Fibroblast of the aortic adventitia (primary cell): ENCODE measurements around the gene EPM2A. TPM values are rescaled to one million over a fixed set of nuclear protein-coding genes. Genes with fewer than 3 reads are reported as not detected.

ENCODE experiments used
- DNase-seq: peaks from one replicate; pipeline ENCODE4 v3.0.0-alpha.2; 2010; ENCODE audit warnings: low read depth
- H3K4me3 ChIP-seq: 2 replicates; pipeline ENCODE4 v1.5.1; 2011; ENCODE audit warnings: low read depth, mild to moderate bottlenecking, control low read depth, low read length, moderate library complexity
- CTCF ChIP-seq: IDR thresholded peaks from 2 replicates; pipeline ENCODE4 v1.5.1; 2011; ENCODE audit warnings: mild to moderate bottlenecking, low read length, control low read depth, inconsistent platforms; ENCODE audit not compliant: insufficient read depth
- total RNA-seq: library from RNA; depleted of rRNA; stranded (reverse); fragments of >200 nt; gene quantifications from 2 replicates; pipeline ENCODE4 v1.2.3, GENCODE V29; 2012; ENCODE audit warnings: low replicate concordance

EPM2A gene
- total RNA-seq, 1 donor = 8.0 TPM

DNA sequence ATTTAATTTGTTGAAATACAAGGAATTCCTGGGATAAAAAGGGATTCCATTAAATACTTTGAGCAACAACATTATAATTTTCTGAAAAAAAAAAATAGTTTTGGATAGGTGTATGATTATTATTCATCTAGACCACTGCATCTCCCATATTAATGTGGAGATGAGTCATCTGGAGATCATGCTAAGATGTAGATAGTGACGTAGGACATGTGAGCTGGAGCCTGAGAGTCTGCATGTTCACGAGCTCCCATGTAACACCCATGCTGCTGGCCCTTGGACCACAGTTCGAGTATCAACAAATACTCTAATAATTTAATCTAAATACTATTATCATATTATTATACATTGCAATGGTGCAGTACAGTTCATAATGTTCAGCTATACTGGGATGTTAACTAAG lies 91.6 kb downstream of the EPM2A start:
- peak; percentile 29 for DNase-seq
- TF ChIP-seq CTCF = no peak
- H3K4me3 ChIP-seq = no peak overlapping the region

DNA sequence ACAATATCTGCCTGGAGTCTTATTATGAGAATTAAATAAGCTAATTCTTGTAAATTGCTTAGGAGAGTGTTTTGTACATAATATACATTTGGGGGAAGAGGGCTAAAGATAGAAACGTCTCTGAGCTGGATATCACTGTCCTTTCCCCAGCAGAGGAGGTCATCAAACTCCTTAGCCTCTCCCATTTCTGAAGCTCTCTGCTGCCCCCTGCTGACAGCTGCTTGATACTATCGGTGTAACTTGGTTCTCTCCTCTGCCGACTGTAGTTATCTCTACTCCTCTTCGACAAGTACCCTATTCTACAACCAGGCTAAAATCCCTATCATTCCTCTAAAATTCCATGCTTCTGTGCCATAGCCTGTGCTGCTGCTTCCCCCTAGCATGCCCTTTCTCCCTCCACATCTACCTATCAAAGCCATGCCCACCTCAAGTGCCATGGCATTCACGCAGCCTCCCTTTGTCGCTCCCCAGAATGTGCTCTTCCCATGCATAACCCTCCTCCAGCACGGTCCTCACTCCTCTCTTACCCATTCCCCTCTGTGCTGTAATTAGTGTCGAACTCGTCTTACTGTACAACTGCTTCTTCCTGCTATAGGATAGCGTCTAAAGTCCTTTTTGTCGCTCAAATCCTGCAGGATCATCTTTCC lies 101.2 kb downstream of the EPM2A start:
- no peak overlapping the region for H3K4me3 ChIP-seq
- peak; percentile 90 for TF ChIP-seq CTCF
- peak; percentile 87 for DNase-seq

DNA sequence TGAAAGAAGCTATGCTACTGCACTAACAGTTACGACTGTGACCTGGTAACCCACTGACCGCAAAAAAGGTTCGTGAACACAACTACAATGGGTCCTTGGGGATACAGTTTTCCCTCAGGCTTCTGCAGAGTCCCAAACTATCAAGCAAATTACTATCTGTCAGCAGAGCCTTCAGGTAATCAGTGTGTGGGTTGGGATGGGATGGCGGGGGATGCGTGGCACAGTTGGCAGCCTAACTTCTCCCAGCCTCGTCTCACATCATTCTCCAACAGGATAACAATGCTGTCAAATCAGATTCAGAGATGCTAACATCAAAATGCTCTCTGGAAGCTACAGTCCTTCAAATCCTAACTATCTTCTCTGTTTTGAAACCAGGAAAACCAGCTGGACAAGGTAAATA lies 102.3 kb downstream of the EPM2A start:
- DNase-seq = no peak
- no peak for TF ChIP-seq CTCF
- no peak overlapping the region for H3K4me3 ChIP-seq

- no peak overlapping the region for H3K4me3 ChIP-seq
- no peak for DNase-seq
- TF ChIP-seq CTCF = no peak
These were observed 103.9 kb downstream of the EPM2A start for GRCh38 chr6:145631374-145631773.

GRCh38 chr6:145630598-145630997 lies 104.7 kb downstream of the EPM2A start:
- H3K4me3 ChIP-seq = no peak overlapping the region
- DNase-seq = no peak
- no peak for TF ChIP-seq CTCF

GRCh38 chr6:145629478-145629877 lies 105.8 kb downstream of the EPM2A start:
- TF ChIP-seq CTCF = no peak
- H3K4me3 ChIP-seq = no peak overlapping the region
- DNase-seq = no peak

DNA sequence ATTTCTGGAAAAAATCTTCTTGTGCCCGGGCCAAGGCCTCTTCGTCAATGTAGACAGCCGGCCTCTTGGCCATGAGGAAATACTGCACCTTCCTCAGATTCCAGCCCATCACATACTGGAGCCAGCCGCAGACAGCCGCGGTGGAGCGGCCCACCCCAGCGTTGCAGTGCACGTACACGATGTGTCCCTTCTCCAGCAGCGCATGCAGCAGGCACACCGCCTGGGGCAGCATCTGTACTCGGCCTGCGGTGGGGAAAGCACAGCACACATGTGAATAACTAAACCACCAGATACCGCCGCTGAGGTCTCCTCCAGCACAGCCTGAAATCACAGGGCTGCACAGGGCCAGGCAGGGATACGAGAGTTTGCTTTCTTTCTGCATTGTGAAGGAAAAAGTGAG lies 107.9 kb downstream of the EPM2A start:
- TF ChIP-seq CTCF = no peak
- no peak overlapping the region for H3K4me3 ChIP-seq
- DNase-seq = no peak
